ENCODE measurements around the gene FBRSL1. TPM values are rescaled to one million over a fixed set of nuclear protein-coding genes. Genes with fewer than 3 reads are reported as not detected.

FBRSL1 gene
- polyA plus RNA-seq, 1 of the 3 experiments (the other 2 are of a cell fraction), result 5.5 TPM

DNA sequence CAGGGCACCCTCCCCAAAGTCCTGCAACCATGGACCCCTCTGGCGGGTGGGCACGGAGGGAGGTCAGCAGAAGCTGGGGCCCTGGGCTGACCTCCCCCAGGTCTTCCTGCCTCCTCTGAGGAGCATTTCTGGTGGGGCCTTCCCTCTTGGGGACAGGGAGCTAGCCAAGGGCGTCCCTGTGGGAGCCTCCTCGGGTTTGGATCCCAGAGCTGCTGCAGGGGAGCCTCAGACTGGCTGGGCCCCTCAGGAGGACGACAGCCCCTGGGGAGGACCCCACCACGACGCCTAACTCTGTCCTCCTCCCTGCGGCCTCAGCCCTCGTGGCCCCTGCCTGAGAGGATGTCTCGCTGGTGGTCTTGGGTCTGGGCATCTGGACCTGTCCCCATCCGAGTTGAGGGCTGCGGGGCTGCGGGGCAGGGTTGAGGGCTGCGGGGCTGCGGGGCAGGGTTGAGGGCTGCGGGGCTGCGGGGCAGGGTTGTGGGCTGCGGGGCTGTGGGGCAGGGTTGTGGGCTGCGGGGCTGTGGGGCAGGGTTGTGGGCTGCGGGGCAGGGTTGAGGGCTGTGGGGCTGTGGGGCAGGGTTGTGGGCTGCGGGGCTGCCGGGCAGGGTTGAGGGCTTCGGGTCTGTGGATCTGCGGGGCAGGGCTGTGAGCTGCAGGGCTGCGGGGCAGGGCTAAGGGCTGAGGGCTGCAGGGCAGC lies 37.4 kb downstream of the FBRSL1 start:
- WGBS (ENCODE audit: low lambda C conversion rate), result 93% methylated on average over 17 of the region's 25 CpGs
- Histone ChIP-seq H3K36me3 (replicated peaks in 1 of 2; ENCODE audit: control insufficient read depth in 1 of 2, insufficient read depth in 2 of 2, low read length in 1 of 2) (no peaks in the 10 kb centered on the region), H4K20me1 (ENCODE audit: insufficient read depth) (peaks cover 23% of the 10 kb centered on the region), H3K9me3 (no peaks in the 10 kb centered on the region), H3K4me2 (no peak overlapping the region), H3K9me2 (no peaks in the 10 kb centered on the region), H3K27me3 (ENCODE audit: insufficient read depth) (no peaks in the 10 kb centered on the region), H3K9ac (no peak overlapping the region), H3K27ac (ENCODE audit: low read depth in 2 of 2, low read length in 1 of 2) (no peak overlapping the region), H3K4me3 (ENCODE audit: low read depth in 2 of 2, low read length in 1 of 2) (no peak overlapping the region), H3F3A (replicated peaks; ENCODE audit: insufficient read depth) (no peaks in the 10 kb centered on the region), H2AFZ (ENCODE audit: low read depth) (no peak overlapping the region), H3K4me1 (ENCODE audit: control insufficient read depth in 1 of 2, insufficient read depth in 2 of 2, low read depth in 1 of 2, low read length in 1 of 2) (no peaks in the 10 kb centered on the region; a peak in 1 of 4 replicates), H3K79me2 (ENCODE audit: insufficient read depth) (0 out of 2 replicates have a peak, but pooled peaks cover 6% of the 10 kb centered on the region)
- no peak for DNase-seq
- POLR2A ChIA-PET, result no interaction called here
- CTCF ChIA-PET, result interaction anchor here (0.9 to 12.4 kb wide), 3 partner anchors 8 to 110 kb away, joined by 3 to 149 read pairs (median 3); no protein-coding TSS in a partner anchor
- TF ChIP-seq FOXM1 (IDR thresholded peaks at IDR 0.05; ENCODE audit: low read depth) (no peak), CHD2 (IDR thresholded peaks at IDR 0.05; ENCODE audit: low read length, partially characterized antibody) (no peak), FOXJ3 (CRISPR knock-in tag; IDR thresholded peaks at IDR 0.05) (no peak), RFX5 (IDR thresholded peaks at IDR 0.05; ENCODE audit: low read length) (no peak), RAD21 (IDR thresholded peaks at IDR 0.05; ENCODE audit: low read length) (no peak), USF1 (IDR thresholded peaks at IDR 0.05; ENCODE audit: borderline replicate concordance, low read depth) (no peak), TEAD4 (IDR thresholded peaks at IDR 0.05; ENCODE audit: borderline replicate concordance, insufficient read depth) (no peak), GATA2 (CRISPR knock-in tag; IDR thresholded peaks at IDR 0.05) (no peak)

DNA sequence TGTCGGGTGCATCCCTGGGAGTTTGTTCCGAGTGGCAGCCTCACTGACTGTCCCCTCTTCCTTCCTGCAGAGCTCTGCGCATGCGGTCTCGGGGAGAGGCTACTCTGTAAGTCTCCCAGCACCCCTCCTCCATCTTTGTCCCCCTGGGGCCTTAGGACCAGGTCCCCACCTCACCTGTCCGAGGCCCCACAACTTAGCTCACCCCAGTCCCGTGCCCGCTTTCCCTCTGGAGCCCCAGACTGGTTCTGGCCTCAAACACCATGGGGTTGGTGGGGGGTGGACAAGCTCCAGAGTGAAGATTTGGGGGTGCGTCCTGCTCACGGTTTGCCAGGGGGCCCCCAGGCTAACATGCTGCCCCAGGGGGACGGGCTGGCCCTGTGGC lies 37.9 kb downstream of the FBRSL1 start:
- peaks cover 18% of the 10 kb centered on the region for H4K20me1 ChIP-seq (ENCODE audit: insufficient read depth)
- 92% methylated on average over 6 of the region's 11 CpGs for WGBS (ENCODE audit: low lambda C conversion rate)
- no peaks in the 10 kb centered on the region for H3K9me3 ChIP-seq
- no peak overlapping the region for H3K27ac ChIP-seq (ENCODE audit: low read depth in 2 of 2, low read length in 1 of 2)
- 0 out of 2 replicates have a peak, but pooled peaks cover 6% of the 10 kb centered on the region for H3K79me2 ChIP-seq (ENCODE audit: insufficient read depth)
- no peak overlapping the region for H2AFZ ChIP-seq (ENCODE audit: low read depth)
- H3K27me3 ChIP-seq (ENCODE audit: insufficient read depth), result no peaks in the 10 kb centered on the region
- H3F3A ChIP-seq (replicated peaks; ENCODE audit: insufficient read depth), result no peaks in the 10 kb centered on the region
- H3K9me2 ChIP-seq, result no peaks in the 10 kb centered on the region
- no peak overlapping the region for H3K4me3 ChIP-seq (ENCODE audit: low read depth in 2 of 2, low read length in 1 of 2)
- no peak for TF ChIP-seq MEF2A (IDR thresholded peaks at IDR 0.05; ENCODE audit: borderline replicate concordance, low read depth)
- TF ChIP-seq FOSL2 (IDR thresholded peaks at IDR 0.05; ENCODE audit: borderline replicate concordance, low read depth), result no peak
- TF ChIP-seq MXI1 (IDR thresholded peaks at IDR 0.05; ENCODE audit: low read depth, low read length), result no peak
- TF ChIP-seq RXRA (IDR thresholded peaks at IDR 0.05; ENCODE audit: borderline replicate concordance, low read depth), result no peak
- H3K9ac ChIP-seq, result no peak overlapping the region
- H3K4me1 ChIP-seq (ENCODE audit: control insufficient read depth in 1 of 2, insufficient read depth in 2 of 2, low read depth in 1 of 2, low read length in 1 of 2), result no peaks in the 10 kb centered on the region; a peak in 1 of 4 replicates
- DNase-seq, result no peak
- CTCF ChIA-PET, result interaction anchor here (0.9 to 12.4 kb wide), 4 partner anchors 8 to 111 kb away, joined by 3 to 149 read pairs (median 3); no protein-coding TSS in a partner anchor
- POLR2A ChIA-PET, result no interaction called here
- no peaks in the 10 kb centered on the region for H3K36me3 ChIP-seq (replicated peaks in 1 of 2; ENCODE audit: control insufficient read depth in 1 of 2, insufficient read depth in 2 of 2, low read length in 1 of 2)
- no peak overlapping the region for H3K4me2 ChIP-seq

All from SK-N-SH (cell line).